Osteocyte (in vitro differentiated cells): ENCODE results near the gene EPHB1. TPM values are rescaled to one million over a fixed set of nuclear protein-coding genes. Genes with fewer than 3 reads are reported as not detected.

Experiments used
- DNase-seq: peaks from one replicate; pipeline ENCODE4 v3.0.0; 2021; ENCODE audit warnings: mixed read lengths; ENCODE audit not compliant: unreplicated experiment; ENCODE audit errors: extremely low spot score
- H3K27ac Mint-ChIP-seq: one replicate; pipeline ENCODE4 v1.8.0; 2021; ENCODE audit warnings: mild to moderate bottlenecking, mixed read lengths; ENCODE audit not compliant: unreplicated experiment
- H3K27me3 Mint-ChIP-seq: one replicate; pipeline ENCODE4 v1.8.0; 2021; ENCODE audit warnings: mixed read lengths; ENCODE audit not compliant: unreplicated experiment
- H3K36me3 Mint-ChIP-seq: one replicate; pipeline ENCODE4 v1.8.0; 2021; ENCODE audit warnings: mixed read lengths; ENCODE audit not compliant: unreplicated experiment
- H3K4me1 Mint-ChIP-seq: one replicate; pipeline ENCODE4 v1.8.0; 2021; ENCODE audit warnings: mixed read lengths; ENCODE audit not compliant: unreplicated experiment
- H3K4me3 Mint-ChIP-seq: one replicate; pipeline ENCODE4 v1.8.0; 2021; ENCODE audit warnings: mild to moderate bottlenecking, moderate library complexity, mixed read lengths; ENCODE audit not compliant: unreplicated experiment
- H3K9me3 Mint-ChIP-seq: one replicate; pipeline ENCODE4 v1.8.0; 2021; ENCODE audit warnings: mixed read lengths; ENCODE audit not compliant: unreplicated experiment
- CTCF ChIP-seq: fragments of 200-600 bp; sonication (generic); IDR thresholded peaks from 2 replicates; pipeline ENCODE4 v1.5.0; 2021; ENCODE audit warnings: antibody characterized with exemption, mild to moderate bottlenecking, moderate library complexity
- total RNA-seq: library from RNA; stranded (reverse); gene quantifications from 2 replicates; pipeline ENCODE4 v1.2.1, GENCODE V29; 2021

Gene EPHB1
- total RNA-seq, 1 donor from 2014 or later = 0.75 TPM

GRCh38 chr3:134898181-134898754 lies 103.2 kb downstream of the EPHB1 start:
- H3K27ac Mint-ChIP-seq = no peak overlapping the region
- H3K4me1 Mint-ChIP-seq = no peaks in the 10 kb centered on the region
- no peaks in the 10 kb centered on the region for H3K9me3 Mint-ChIP-seq
- H3K36me3 Mint-ChIP-seq = no peaks in the 10 kb centered on the region
- DNase-seq = no peak
- H3K27me3 Mint-ChIP-seq = no peaks in the 10 kb centered on the region
- H3K4me3 Mint-ChIP-seq = no peak overlapping the region
- TF ChIP-seq CTCF = no peak

- Mint-ChIP-seq H3K27ac (no peak overlapping the region), H3K4me3 (no peak overlapping the region), H3K4me1 (no peaks in the 10 kb centered on the region), H3K9me3 (no peaks in the 10 kb centered on the region), H3K27me3 (no peaks in the 10 kb centered on the region), H3K36me3 (no peaks in the 10 kb centered on the region)
- DNase-seq = no peak
- no peak for TF ChIP-seq CTCF
Observed at GRCh38 chr3:134899786-134900185, 104.7 kb downstream of the EPHB1 start.

GRCh38 chr3:134900482-134900881 lies 105.4 kb downstream of the EPHB1 start:
- no peak overlapping the region for H3K4me3 Mint-ChIP-seq
- no peaks in the 10 kb centered on the region for H3K27me3 Mint-ChIP-seq
- no peak for DNase-seq
- no peaks in the 10 kb centered on the region for H3K4me1 Mint-ChIP-seq
- H3K9me3 Mint-ChIP-seq = no peaks in the 10 kb centered on the region
- no peak for TF ChIP-seq CTCF
- H3K36me3 Mint-ChIP-seq = no peaks in the 10 kb centered on the region
- H3K27ac Mint-ChIP-seq = no peak overlapping the region

GRCh38 chr3:134901461-134901860 lies 106.4 kb downstream of the EPHB1 start:
- no peak for TF ChIP-seq CTCF
- H3K36me3 Mint-ChIP-seq = no peaks in the 10 kb centered on the region
- no peaks in the 10 kb centered on the region for H3K27me3 Mint-ChIP-seq
- H3K9me3 Mint-ChIP-seq = no peaks in the 10 kb centered on the region
- no peak overlapping the region for H3K4me3 Mint-ChIP-seq
- no peak for DNase-seq
- no peaks in the 10 kb centered on the region for H3K4me1 Mint-ChIP-seq
- no peak overlapping the region for H3K27ac Mint-ChIP-seq

GRCh38 chr3:134903837-134904236 lies 108.8 kb downstream of the EPHB1 start:
- no peaks in the 10 kb centered on the region for H3K27me3 Mint-ChIP-seq
- no peak for TF ChIP-seq CTCF
- H3K4me3 Mint-ChIP-seq = no peak overlapping the region
- H3K27ac Mint-ChIP-seq = no peak overlapping the region
- no peak for DNase-seq
- no peaks in the 10 kb centered on the region for H3K36me3 Mint-ChIP-seq
- H3K9me3 Mint-ChIP-seq = no peaks in the 10 kb centered on the region
- H3K4me1 Mint-ChIP-seq = no peaks in the 10 kb centered on the region
